HepG2 (cell line): ENCODE data around the gene PCTP. TPM values are rescaled to one million over a fixed set of nuclear protein-coding genes. Genes with fewer than 3 reads are reported as not detected.

ENCODE experiments used
- ATAC-seq: fragments of 200-7000 bp; cut with Tn5 transposase; 3 replicates; pipeline ENCODE4 v1.9.1; 2020; ENCODE audit warnings: mild to moderate bottlenecking, moderate library complexity
- BruUV-seq: library from RNA; stranded (reverse); fragments of 400-500 nt; replicated peaks from 2 replicates; lab custom pipeline; 2021; lab: Mats Ljungman, UMichigan
- CTCF ChIA-PET: fragments of 300-600 bp; formaldehyde crosslinking; extraction: SDS; loops from one replicate; lab custom pipeline; 2021; ENCODE audit warnings: low total read pairs, inconsistent platforms, low intra/inter-chr PET ratio; lab: Yijun Ruan, JAX
- POLR2A ChIA-PET: fragments of 350-600 bp; sonication (Branson Sonifier 250); formaldehyde crosslinking; loops from one replicate; lab custom pipeline; 2020; ENCODE audit warnings: antibody characterized with exemption, inconsistent platforms; lab: Yijun Ruan, JAX
- DNase-seq: peaks from one replicate; pipeline ENCODE4 v3.0.0-alpha.2; 2015; ENCODE audit warnings: low spot score
- FAIRE-seq: peaks from 3 replicates; lab custom pipeline; 2011; peaks lifted over from hg19 to GRCh38; lab: Jason Lieb, UNC
- H2AFZ ChIP-seq: one replicate; pipeline ENCODE4 v1.6.1; 2011; ENCODE audit warnings: low read length, inconsistent platforms
- H3K27ac ChIP-seq: fragments of 300-600 bp; 3 replicates; pipeline ENCODE4 v1.8.0; 2011; ENCODE audit warnings: mixed run types, mild to moderate bottlenecking, mixed read lengths, low read length, inconsistent platforms; ENCODE audit not compliant: insufficient read depth; ENCODE audit errors: extremely low read length
- H3K27me3 ChIP-seq, 2 experiments: fragments of 200-600 bp in 1 of 2; 2 replicates in 1 of 2; 3 replicates in 1 of 2; pipeline versions ENCODE4 v1.6.0 to v1.8.0; 2011; ENCODE audit warnings: low read length in 2 of 2, mild to moderate bottlenecking in 2 of 2, moderate library complexity in 2 of 2, inconsistent platforms in 1 of 2; ENCODE audit not compliant: insufficient read depth in 2 of 2, control insufficient read depth in 1 of 2
- H3K36me3 ChIP-seq, 2 experiments: fragments of 200-600 bp in 1 of 2; replicated peaks in 1 of 2; 2 replicates in 1 of 2; 3 replicates in 1 of 2; pipeline versions ENCODE4 v1.5.1 to v1.8.0; 2011; ENCODE audit warnings: low read length in 2 of 2, inconsistent platforms in 1 of 2; ENCODE audit not compliant: insufficient read depth in 2 of 2, control insufficient read depth in 1 of 2
- H3K4me1 ChIP-seq: 2 replicates; pipeline ENCODE4 v1.5.1; 2012; ENCODE audit warnings: low read length, inconsistent platforms; ENCODE audit not compliant: insufficient read depth
- H3K4me2 ChIP-seq: 2 replicates; pipeline ENCODE4 v1.6.0; 2011; ENCODE audit warnings: low read depth, low read length, inconsistent platforms
- H3K4me3 ChIP-seq, 3 experiments: fragments of 200-600 bp in 1 of 3; sonication (generic), shearing (Covaris generic) in 1 of 3; replicated peaks in 1 of 3; 2 replicates each; pipeline ENCODE4 v1.5.1; 2011 to 2016; ENCODE audit warnings: low read length in 3 of 3, inconsistent platforms in 2 of 3, low read depth in 2 of 3, mild to moderate bottlenecking in 2 of 3, control low read depth in 1 of 3, mixed read lengths in 1 of 3; ENCODE audit not compliant: insufficient read depth in 1 of 3
- H3K79me2 ChIP-seq: one replicate; pipeline ENCODE4 v1.6.1; 2011; ENCODE audit warnings: low read length, inconsistent platforms; ENCODE audit not compliant: insufficient read depth
- H3K9ac ChIP-seq: 2 replicates; pipeline ENCODE4 v1.6.0; 2011; ENCODE audit warnings: mild to moderate bottlenecking, low read depth, low read length, inconsistent platforms; ENCODE audit not compliant: insufficient read depth
- H3K9me3 ChIP-seq: 2 replicates; pipeline ENCODE4 v1.5.1; 2012; ENCODE audit warnings: mild to moderate bottlenecking, low read length
- H4K20me1 ChIP-seq: 2 replicates; pipeline ENCODE4 v1.6.0; 2011; ENCODE audit warnings: inconsistent platforms, mild to moderate bottlenecking, low read length, moderate library complexity; ENCODE audit not compliant: insufficient read depth
- KDM2A ChIP-seq: sonication (generic); formaldehyde crosslinking; IDR thresholded peaks from 2 replicates; pipeline ENCODE4 v1.4.0; 2020; ENCODE audit warnings: low read depth, missing genetic modification reagents, borderline replicate concordance
- MIER3 ChIP-seq: IDR thresholded peaks from 2 replicates; pipeline ENCODE4 v1.6.1; 2016; ENCODE audit warnings: missing compliant biosample characterization, borderline replicate concordance
- RFX5 ChIP-seq: IDR thresholded peaks from 2 replicates; pipeline ENCODE4 v1.6.1; 2011; ENCODE audit warnings: low read depth, low read length, improper control_type of control experiment
- ZBTB37 ChIP-seq: sonication (generic); formaldehyde crosslinking; IDR thresholded peaks from 2 replicates; pipeline ENCODE4 v1.4.0; 2020; ENCODE audit warnings: mild to moderate bottlenecking, missing genetic modification reagents
- ZFP82 ChIP-seq: sonication (generic); formaldehyde crosslinking; IDR thresholded peaks from 2 replicates; pipeline ENCODE4 v1.5.1; 2020; ENCODE audit warnings: mild to moderate bottlenecking, missing genetic modification reagents, borderline replicate concordance
- ZNF414 ChIP-seq: sonication (generic); formaldehyde crosslinking; IDR thresholded peaks from 2 replicates; pipeline ENCODE4 v1.5.0; 2020; ENCODE audit warnings: missing genetic modification reagents
- ZNF841 ChIP-seq: sonication (generic); formaldehyde crosslinking; IDR thresholded peaks from 2 replicates; pipeline ENCODE4 v1.8.1; 2023; ENCODE audit warnings: missing genetic modification reagents, borderline replicate concordance
- WGBS: methylation state at CpG from one replicate; pipeline ENCODE4 v1.1.6; 2017; ENCODE audit warnings: low lambda C conversion rate; 5-methylcytosine and 5-hydroxymethylcytosine counted together
- in situ Hi-C: cut with HindIII; loops from 2 replicates; pipeline ENCODE4 v1.10.0; 2017; ENCODE audit warnings: low pct_unique_long_range_greater_than_20kb; ENCODE audit not compliant: extremely low pct_ligation_motif_present
- intact Hi-C: fragments of 100-400 bp; cut with micrococcal nuclease; formaldehyde crosslinking; loops from one replicate; pipeline ENCODE4 v1.10.0; 2022; ENCODE audit not compliant: unreplicated experiment
- polyA plus RNA-seq, 8 experiments: library from polyadenylated mRNA; depleted of rRNA in 3 of 8; stranded (reverse) in 7 of 8; unstranded in 1 of 8; fragments of >200 nt; fragmentation: Illumina TruSeq in 4 of 8; extraction: Trizol in 4 of 8; gene quantifications; 2 replicates each; pipeline versions ENCODE4 v1.2.1 to v1.2.3, GENCODE V29; 2011 to 2016; ENCODE audit warnings: low read depth in 4 of 8, missing spikeins in 1 of 8, mixed read lengths in 1 of 8; ENCODE audit not compliant: insufficient read depth in 1 of 8
- total RNA-seq, 5 experiments: library from RNA; depleted of rRNA; stranded (reverse); fragments of >200 nt; fragmentation: Illumina TruSeq; extraction: Trizol; gene quantifications; 2 replicates each; pipeline ENCODE4 v1.2.3, GENCODE V29; 2016; ENCODE audit warnings: low read depth in 1 of 5

The PCTP gene
- total and polyA plus RNA-seq, 2 of the 13 experiments (the other 11 are each of a cell fraction or from before 2014, with no cell fraction given) = 37.1 to 50.7 TPM

GRCh38 chr17:55709440-55709839 is 41.4 kb upstream of the PCTP start:
- BruUV-seq = no TSS peak
- H3K4me2 ChIP-seq = no peak overlapping the region
- 3% methylated on average over 7 of the region's 7 CpGs for WGBS
- no peaks in the 10 kb centered on the region for H3K36me3 ChIP-seq
- no peaks in the 10 kb centered on the region for H3K79me2 ChIP-seq
- TF ChIP-seq ZFP82 (no peak), RFX5 (no peak), KDM2A (CRISPR knock-in tag) (no peak), ZNF414 (CRISPR knock-in tag) (no peak), ZNF841 (CRISPR knock-in tag) (no peak), ZBTB37 (CRISPR knock-in tag) (no peak), MIER3 (CRISPR knock-in tag) (no peak)
- ATAC-seq (no peak), FAIRE-seq (no peak), DNase-seq (no peak)
- no peaks in the 10 kb centered on the region for H3K9me3 ChIP-seq
- H2AFZ ChIP-seq = no peak overlapping the region
- ChIA-PET POLR2A (no interaction called here), CTCF (no interaction called here)
- no peak overlapping the region for H3K9ac ChIP-seq
- in situ Hi-C loops = no loop called here
- H4K20me1 ChIP-seq = no peaks in the 10 kb centered on the region
- peaks cover 0 to 2% of the 10 kb centered on the region in 2 experiments; a peak in 2 of 5 replicates for H3K27me3 ChIP-seq
- no peak overlapping the region for H3K4me3 ChIP-seq
- intact Hi-C loops = no loop called here
- H3K27ac ChIP-seq = no peak overlapping the region
- H3K4me1 ChIP-seq = no peaks in the 10 kb centered on the region; the same call in 1 of the 2 replicates
